Omental fat pad (tissue), 4 donors: Measurements from ENCODE around the gene KSR2. TPM values are rescaled to one million over a fixed set of nuclear protein-coding genes. Genes with fewer than 3 reads are reported as not detected.

ENCODE experiments used
- ATAC-seq: fragments of 150-250 bp; one replicate; pipeline ENCODE4 v1.9.1; 2016; ENCODE audit warnings: mild to moderate bottlenecking, moderate library complexity; ENCODE audit not compliant: low FRiP score
- DNase-seq: peaks from one replicate; pipeline ENCODE4 v3.0.0-alpha.2; 2019; ENCODE audit warnings: low spot score
- CTCF ChIP-seq, 3 donors: fragments of 450-650 bp; IDR thresholded peaks; one replicate each; pipeline ENCODE4 v1.5.1; 2016 to 2017; ENCODE audit warnings: antibody characterized with exemption in 3 of 3, mild to moderate bottlenecking in 3 of 3, moderate library complexity in 2 of 3
- total RNA-seq, 4 donors: library from RNA; depleted of rRNA; stranded (reverse); fragments of >200 nt; gene quantifications; one replicate each; pipeline ENCODE4 v1.1.0, GENCODE V29; 2016

Gene KSR2
- total RNA-seq, 4 donors from 2014 or later, result under 0.01 to 0.16 (median under 0.01) TPM; not detected in 1

GRCh38 chr12:117968151-117968789 lies 520 bp downstream of the KSR2 start:
- ATAC-seq, result no peak
- no peak for TF ChIP-seq CTCF (IDR thresholded peaks at IDR 0.05)

GRCh38 chr12:117967512-117967911 lies 1.3 kb downstream of the KSR2 start:
- no peak for TF ChIP-seq CTCF (IDR thresholded peaks at IDR 0.05)
- DNase-seq, result no peak
- no peak for ATAC-seq

More at GRCh38 chr12:117968151-117968789, 520 bp downstream of the KSR2 start:
- DNase-seq, result no peak

- TF ChIP-seq CTCF (IDR thresholded peaks at IDR 0.05), result no peak
- no peak for DNase-seq
- ATAC-seq, result no peak
These were observed 1.7 kb downstream of the KSR2 start for GRCh38 chr12:117967043-117967442.

- no peak for TF ChIP-seq CTCF (IDR thresholded peaks at IDR 0.05)
- ATAC-seq, result no peak
- DNase-seq, result no peak
These were observed 2.3 kb downstream of the KSR2 start for GRCh38 chr12:117966511-117966910.

- ATAC-seq, result no peak
- TF ChIP-seq CTCF (IDR thresholded peaks at IDR 0.05), result no peak
- no peak for DNase-seq
These were observed 5.0 kb downstream of the KSR2 start for GRCh38 chr12:117963836-117964235.

- DNase-seq (no peak), ATAC-seq (no peak)
- TF ChIP-seq CTCF (IDR thresholded peaks at IDR 0.05), result no peak
These were observed 31.9 kb downstream of the KSR2 start for GRCh38 chr12:117936722-117937484.

GRCh38 chr12:117933545-117933944 lies 35.2 kb downstream of the KSR2 start:
- DNase-seq (no peak), ATAC-seq (no peak)
- no peak for TF ChIP-seq CTCF (IDR thresholded peaks at IDR 0.05)
